ENCODE measurements around the gene ATXN1. TPM values are rescaled to one million over a fixed set of nuclear protein-coding genes. Genes with fewer than 3 reads are reported as not detected.

The ATXN1 gene
- total RNA-seq, 1 experiment from 2014 or later: 8.1 TPM

GRCh38 chr6:16757332-16757731 is 3.9 kb downstream of the ATXN1 start:
- CTCF ChIA-PET: interaction anchor here (0.6 to 3.0 kb wide), 4 partner anchors 12 to 471 kb away, joined by 3 to 14 read pairs (median 9); no protein-coding TSS in a partner anchor
- Mint-ChIP-seq H3K9me3 (no peaks in the 10 kb centered on the region), H3K4me3 (no peak overlapping the region)

DNA sequence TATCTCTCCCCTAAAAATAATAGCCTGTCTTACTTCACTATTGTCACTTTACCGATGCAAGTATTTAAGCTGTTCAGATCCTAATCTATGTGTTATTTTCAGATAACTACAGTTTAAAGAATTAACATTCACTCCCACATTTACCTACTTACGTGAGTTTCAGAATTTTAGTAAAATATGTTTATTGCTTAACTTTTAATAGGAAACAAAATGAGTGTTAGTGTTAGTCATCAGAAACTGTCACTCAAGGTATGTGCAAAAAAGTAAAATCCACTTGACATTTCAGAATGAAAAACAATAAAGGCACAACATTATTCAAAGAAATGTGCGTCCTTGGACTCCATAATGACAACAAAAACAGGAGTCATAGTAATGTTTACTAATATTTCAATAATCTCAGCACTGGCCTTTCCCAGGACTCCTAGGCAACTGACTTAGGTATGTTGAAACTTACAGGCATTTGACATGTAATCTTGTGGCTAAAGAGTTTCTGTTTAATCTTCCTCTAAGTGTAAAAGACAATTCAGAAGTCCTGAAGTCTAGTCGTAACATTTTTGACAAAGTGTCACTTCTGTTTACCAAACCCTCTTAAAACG is 4.5 kb downstream of the ATXN1 start:
- TF ChIP-seq RELA (CRISPR knock-in tag; IDR thresholded peaks at IDR 0.05; ENCODE audit: borderline replicate concordance): no peak
- no peak for TF ChIP-seq ATF2 (CRISPR knock-in tag; IDR thresholded peaks at IDR 0.05; ENCODE audit: borderline replicate concordance, low read depth)
- no peak for TF ChIP-seq ZNF232 (CRISPR knock-in tag; IDR thresholded peaks at IDR 0.05)
- no peak for TF ChIP-seq ZNF423 (CRISPR knock-in tag; IDR thresholded peaks at IDR 0.05)
- no peak for TF ChIP-seq ZNF121 (CRISPR knock-in tag; IDR thresholded peaks at IDR 0.05)
- TF ChIP-seq, protein P1, sequence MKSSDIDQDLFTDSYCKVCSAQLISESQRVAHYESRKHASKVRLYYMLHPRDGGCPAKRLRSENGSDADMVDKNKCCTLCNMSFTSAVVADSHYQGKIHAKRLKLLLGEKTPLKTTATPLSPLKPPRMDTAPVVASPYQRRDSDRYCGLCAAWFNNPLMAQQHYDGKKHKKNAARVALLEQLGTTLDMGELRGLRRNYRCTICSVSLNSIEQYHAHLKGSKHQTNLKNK (CRISPR knock-in tag; IDR thresholded peaks at IDR 0.05): no peak
- TF ChIP-seq USF2 (CRISPR knock-in tag; IDR thresholded peaks at IDR 0.05): no peak
- TF ChIP-seq IRF1 (CRISPR knock-in tag; IDR thresholded peaks at IDR 0.05): no peak
- no peak for TF ChIP-seq MXD4 (CRISPR knock-in tag; IDR thresholded peaks at IDR 0.05; ENCODE audit: borderline replicate concordance)
- no peak for TF ChIP-seq TEAD4 (CRISPR knock-in tag; IDR thresholded peaks at IDR 0.05)
- TF ChIP-seq TP53 (CRISPR knock-in tag; IDR thresholded peaks at IDR 0.05): no peak
- TF ChIP-seq CDX4 (CRISPR knock-in tag; IDR thresholded peaks at IDR 0.05; ENCODE audit: borderline replicate concordance): no peak
- H3K4me1 Mint-ChIP-seq: peaks cover 43% of the 10 kb centered on the region
- H3K36me3 Mint-ChIP-seq: no peaks in the 10 kb centered on the region
- POLR2A ChIA-PET: no interaction called here
- ATAC-seq (no peak), DNase-seq (ENCODE audit: low spot score) (no peak)
- peaks cover 21% of the 10 kb centered on the region for H3K27me3 Mint-ChIP-seq (ENCODE audit: low read depth)
- H3K4me3 Mint-ChIP-seq: no peak overlapping the region
- H3K27ac Mint-ChIP-seq: no peak overlapping the region
- CTCF ChIA-PET: interaction anchor here (0.6 to 3.0 kb wide), 2 partner anchors 14 to 51 kb away, joined by 3 to 14 read pairs; no protein-coding TSS in a partner anchor
- no peaks in the 10 kb centered on the region for H3K9me3 Mint-ChIP-seq

More at GRCh38 chr6:16757332-16757731, 3.9 kb downstream of the ATXN1 start:
- TF ChIP-seq USF2 (CRISPR knock-in tag; IDR thresholded peaks at IDR 0.05): no peak
- TF ChIP-seq, protein P2, sequence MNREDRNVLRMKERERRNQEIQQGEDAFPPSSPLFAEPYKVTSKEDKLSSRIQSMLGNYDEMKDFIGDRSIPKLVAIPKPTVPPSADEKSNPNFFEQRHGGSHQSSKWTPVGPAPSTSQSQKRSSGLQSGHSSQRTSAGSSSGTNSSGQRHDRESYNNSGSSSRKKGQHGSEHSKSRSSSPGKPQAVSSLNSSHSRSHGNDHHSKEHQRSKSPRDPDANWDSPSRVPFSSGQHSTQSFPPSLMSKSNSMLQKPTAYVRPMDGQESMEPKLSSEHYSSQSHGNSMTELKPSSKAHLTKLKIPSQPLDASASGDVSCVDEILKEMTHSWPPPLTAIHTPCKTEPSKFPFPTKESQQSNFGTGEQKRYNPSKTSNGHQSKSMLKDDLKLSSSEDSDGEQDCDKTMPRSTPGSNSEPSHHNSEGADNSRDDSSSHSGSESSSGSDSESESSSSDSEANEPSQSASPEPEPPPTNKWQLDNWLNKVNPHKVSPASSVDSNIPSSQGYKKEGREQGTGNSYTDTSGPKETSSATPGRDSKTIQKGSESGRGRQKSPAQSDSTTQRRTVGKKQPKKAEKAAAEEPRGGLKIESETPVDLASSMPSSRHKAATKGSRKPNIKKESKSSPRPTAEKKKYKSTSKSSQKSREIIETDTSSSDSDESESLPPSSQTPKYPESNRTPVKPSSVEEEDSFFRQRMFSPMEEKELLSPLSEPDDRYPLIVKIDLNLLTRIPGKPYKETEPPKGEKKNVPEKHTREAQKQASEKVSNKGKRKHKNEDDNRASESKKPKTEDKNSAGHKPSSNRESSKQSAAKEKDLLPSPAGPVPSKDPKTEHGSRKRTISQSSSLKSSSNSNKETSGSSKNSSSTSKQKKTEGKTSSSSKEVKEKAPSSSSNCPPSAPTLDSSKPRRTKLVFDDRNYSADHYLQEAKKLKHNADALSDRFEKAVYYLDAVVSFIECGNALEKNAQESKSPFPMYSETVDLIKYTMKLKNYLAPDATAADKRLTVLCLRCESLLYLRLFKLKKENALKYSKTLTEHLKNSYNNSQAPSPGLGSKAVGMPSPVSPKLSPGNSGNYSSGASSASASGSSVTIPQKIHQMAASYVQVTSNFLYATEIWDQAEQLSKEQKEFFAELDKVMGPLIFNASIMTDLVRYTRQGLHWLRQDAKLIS (CRISPR knock-in tag; IDR thresholded peaks at IDR 0.05; ENCODE audit: borderline replicate concordance): no peak
- TF ChIP-seq, protein P3, sequence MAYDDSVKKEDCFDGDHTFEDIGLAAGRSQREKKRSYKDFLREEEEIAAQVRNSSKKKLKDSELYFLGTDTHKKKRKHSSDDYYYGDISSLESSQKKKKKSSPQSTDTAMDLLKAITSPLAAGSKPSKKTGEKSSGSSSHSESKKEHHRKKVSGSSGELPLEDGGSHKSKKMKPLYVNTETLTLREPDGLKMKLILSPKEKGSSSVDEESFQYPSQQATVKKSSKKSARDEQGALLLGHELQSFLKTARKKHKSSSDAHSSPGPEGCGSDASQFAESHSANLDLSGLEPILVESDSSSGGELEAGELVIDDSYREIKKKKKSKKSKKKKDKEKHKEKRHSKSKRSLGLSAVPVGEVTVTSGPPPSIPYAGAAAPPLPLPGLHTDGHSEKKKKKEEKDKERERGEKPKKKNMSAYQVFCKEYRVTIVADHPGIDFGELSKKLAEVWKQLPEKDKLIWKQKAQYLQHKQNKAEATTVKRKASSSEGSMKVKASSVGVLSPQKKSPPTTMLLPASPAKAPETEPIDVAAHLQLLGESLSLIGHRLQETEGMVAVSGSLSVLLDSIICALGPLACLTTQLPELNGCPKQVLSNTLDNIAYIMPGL (CRISPR knock-in tag; IDR thresholded peaks at IDR 0.05): no peak
- no peak for TF ChIP-seq OVOL2 (CRISPR knock-in tag; IDR thresholded peaks at IDR 0.05; ENCODE audit: borderline replicate concordance)
- TF ChIP-seq, protein P4, sequence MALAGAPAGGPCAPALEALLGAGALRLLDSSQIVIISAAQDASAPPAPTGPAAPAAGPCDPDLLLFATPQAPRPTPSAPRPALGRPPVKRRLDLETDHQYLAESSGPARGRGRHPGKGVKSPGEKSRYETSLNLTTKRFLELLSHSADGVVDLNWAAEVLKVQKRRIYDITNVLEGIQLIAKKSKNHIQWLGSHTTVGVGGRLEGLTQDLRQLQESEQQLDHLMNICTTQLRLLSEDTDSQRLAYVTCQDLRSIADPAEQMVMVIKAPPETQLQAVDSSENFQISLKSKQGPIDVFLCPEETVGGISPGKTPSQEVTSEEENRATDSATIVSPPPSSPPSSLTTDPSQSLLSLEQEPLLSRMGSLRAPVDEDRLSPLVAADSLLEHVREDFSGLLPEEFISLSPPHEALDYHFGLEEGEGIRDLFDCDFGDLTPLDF (CRISPR knock-in tag; IDR thresholded peaks at IDR 0.05): no peak
- no peak for TF ChIP-seq FOXP1 (CRISPR knock-in tag; IDR thresholded peaks at IDR 0.05; ENCODE audit: borderline replicate concordance)
- TF ChIP-seq PRRX2 (CRISPR knock-in tag; IDR thresholded peaks at IDR 0.05): no peak
- no peak for TF ChIP-seq RORB (CRISPR knock-in tag; IDR thresholded peaks at IDR 0.05)
- no peak for TF ChIP-seq CREM (CRISPR knock-in tag; IDR thresholded peaks at IDR 0.05)
- TF ChIP-seq IRF2 (CRISPR knock-in tag; IDR thresholded peaks at IDR 0.05; ENCODE audit: borderline replicate concordance, low read depth): no peak
- no peak for TF ChIP-seq NFYB (CRISPR knock-in tag; conservative IDR thresholded peaks at IDR 0.05; ENCODE audit: low read depth)
- Mint-ChIP-seq H3K4me1 (peaks cover 42% of the 10 kb centered on the region), H3K27ac (no peak overlapping the region), H3K27me3 (ENCODE audit: low read depth) (peaks cover 21% of the 10 kb centered on the region), H3K36me3 (no peaks in the 10 kb centered on the region)
- POLR2A ChIA-PET: no interaction called here
- ATAC-seq: no peak
- no peak for DNase-seq (ENCODE audit: low spot score)

Data from WTC11 (cell line).